Activated CD4-positive, alpha-beta T cell treated with anti-CD3 and anti-CD28 coated beads, Interleukin-2, amount 10 ng/mL, durations not matched to agents 7 days and 5 days (primary cell): ENCODE results near the gene PMPCA. TPM values are rescaled to one million over a fixed set of nuclear protein-coding genes. Genes with fewer than 3 reads are reported as not detected.

ENCODE experiments used
- CTCF ChIA-PET: fragments of 350-600 bp; sonication (Branson Sonifier 250); formaldehyde crosslinking; loops from one replicate; lab custom pipeline; 2021; ENCODE audit warnings: antibody characterized with exemption; lab: Charles Lee
- POLR2A ChIA-PET: fragments of 350-600 bp; sonication (Branson Sonifier 250); formaldehyde crosslinking; loops from one replicate; lab custom pipeline; 2021; ENCODE audit warnings: antibody characterized with exemption; lab: Charles Lee
- DNase-seq: peaks from one replicate; pipeline ENCODE4 v3.0.0-alpha.2; 2020
- H3K27ac Mint-ChIP-seq: one replicate; pipeline ENCODE4 v1.8.0; 2021; ENCODE audit warnings: mild to moderate bottlenecking, moderate library complexity, mixed read lengths
- H3K27me3 Mint-ChIP-seq: one replicate; pipeline ENCODE4 v1.8.0; 2021; ENCODE audit warnings: mixed read lengths
- H3K36me3 Mint-ChIP-seq: one replicate; pipeline ENCODE4 v1.8.0; 2021; ENCODE audit warnings: low read depth, mixed read lengths
- H3K4me1 Mint-ChIP-seq: one replicate; pipeline ENCODE4 v1.8.0; 2021; ENCODE audit warnings: mixed read lengths
- H3K4me3 Mint-ChIP-seq: one replicate; pipeline ENCODE4 v1.8.0; 2021; ENCODE audit warnings: mild to moderate bottlenecking, moderate library complexity, mixed read lengths
- H3K9me3 Mint-ChIP-seq: one replicate; pipeline ENCODE4 v1.8.0; 2021; ENCODE audit warnings: mixed read lengths
- total RNA-seq, 2 experiments: library from RNA; stranded (reverse); gene quantifications; one replicate each; pipeline ENCODE4 v1.2.3, GENCODE V29; 2021

PMPCA gene
- total RNA-seq, 2 experiments from 2014 or later = 52.9 to 58.8 TPM

DNA sequence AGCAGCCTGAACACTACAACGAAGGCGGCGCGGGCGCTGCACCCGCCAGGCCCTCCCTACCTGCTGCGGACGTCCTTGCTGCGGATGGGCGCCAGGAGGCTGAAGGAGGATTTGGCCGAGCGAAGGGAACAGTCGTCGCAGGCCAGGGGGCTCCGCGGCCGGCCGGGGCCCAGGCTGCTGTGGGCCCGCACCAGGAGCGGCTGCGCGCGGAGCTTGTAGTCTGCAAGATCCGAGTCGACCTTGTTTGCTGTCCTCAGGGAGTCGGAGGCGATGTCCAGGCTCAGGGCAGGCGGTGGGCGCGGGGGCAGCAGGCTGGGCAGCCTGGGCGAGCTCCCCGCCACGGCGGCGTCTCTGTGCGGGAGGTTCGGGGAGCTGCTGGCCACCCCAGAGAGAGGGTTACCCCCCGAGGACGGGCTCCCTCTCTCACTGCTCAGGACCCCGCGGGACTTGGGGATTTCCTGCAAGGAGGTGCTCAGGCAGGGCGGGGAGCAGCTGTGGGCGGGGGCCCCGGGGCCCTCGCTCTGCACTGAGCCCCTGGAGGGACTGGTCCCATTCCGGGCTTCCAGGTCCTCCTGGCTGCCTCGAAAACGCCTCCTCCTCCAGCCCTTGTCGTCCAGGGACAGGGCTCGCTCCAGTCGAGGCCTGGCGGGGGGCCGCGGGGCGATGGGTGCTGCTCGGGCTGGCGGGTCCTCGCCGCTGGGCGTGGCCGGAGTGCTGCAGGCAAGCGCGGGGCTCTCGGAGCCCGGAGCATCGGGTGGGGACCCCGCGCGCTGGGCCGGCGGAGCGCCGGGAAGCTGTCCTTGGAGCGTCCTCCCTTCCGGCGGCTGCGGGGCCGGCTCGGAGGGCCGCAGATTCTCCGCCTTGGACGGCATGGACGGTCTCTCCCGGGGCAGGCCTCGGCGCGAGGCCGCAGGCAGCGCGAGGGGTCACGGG is 28.4 kb downstream of the PMPCA start:
- Mint-ChIP-seq H3K27ac (peak overlapping the region; percentile 85), H3K9me3 (no peaks in the 10 kb centered on the region), H3K4me1 (peaks cover 26% of the 10 kb centered on the region), H3K4me3 (peak overlapping the region; percentile 82), H3K36me3 (peaks cover 13% of the 10 kb centered on the region), H3K27me3 (no peaks in the 10 kb centered on the region)
- ChIA-PET CTCF (interaction anchor here (0.7 to 0.8 kb wide), 2 partner anchors 15 to 32 kb away, joined by 3 read pairs; no protein-coding TSS in a partner anchor), POLR2A (no interaction called here)
- peak; percentile 59 for DNase-seq

- DNase-seq = peak; percentile 78
- H3K9me3 Mint-ChIP-seq = no peaks in the 10 kb centered on the region
- no peaks in the 10 kb centered on the region for H3K27me3 Mint-ChIP-seq
- peak within 1 kb of the TSS; percentile 19 for H3K27ac Mint-ChIP-seq
- ChIA-PET POLR2A (interaction anchor here (0.7 kb wide), 1 partner anchor 472 kb away, joined by 3 read pairs; no protein-coding TSS in a partner anchor), CTCF (interaction anchor here (0.9 to 1.3 kb wide), 3 partner anchors 19 to 48 kb away, joined by 3 read pairs; no protein-coding TSS in a partner anchor)
- peaks cover 17% of the 10 kb centered on the region for H3K36me3 Mint-ChIP-seq
- H3K4me1 Mint-ChIP-seq = peaks cover 26% of the 10 kb centered on the region
- H3K4me3 Mint-ChIP-seq = peak within 1 kb of the TSS; percentile 82
Measured at GRCh38 chr9:136439481-136440408, 29.3 kb downstream of the PMPCA start, which contains the start of gene INPP5E. Gene INPP5E, minus strand, starts transcription at chr9:136439845. Its CDS starts 426 bp downstream, at chr9:136439419.

- Mint-ChIP-seq H3K4me1 (peaks cover 24% of the 10 kb centered on the region), H3K36me3 (peaks cover 19% of the 10 kb centered on the region), H3K9me3 (no peaks in the 10 kb centered on the region), H3K27me3 (no peaks in the 10 kb centered on the region), H3K4me3 (no peak overlapping the region), H3K27ac (peak overlapping the region; percentile 4)
- POLR2A ChIA-PET = no interaction called here
- DNase-seq = no peak
- CTCF ChIA-PET = interaction anchor here (1.1 to 1.3 kb wide), 2 partner anchors 36 to 47 kb away, joined by 3 read pairs; no protein-coding TSS in a partner anchor
Measured at GRCh38 chr9:136441191-136441680, 30.8 kb downstream of the PMPCA start.

DNA sequence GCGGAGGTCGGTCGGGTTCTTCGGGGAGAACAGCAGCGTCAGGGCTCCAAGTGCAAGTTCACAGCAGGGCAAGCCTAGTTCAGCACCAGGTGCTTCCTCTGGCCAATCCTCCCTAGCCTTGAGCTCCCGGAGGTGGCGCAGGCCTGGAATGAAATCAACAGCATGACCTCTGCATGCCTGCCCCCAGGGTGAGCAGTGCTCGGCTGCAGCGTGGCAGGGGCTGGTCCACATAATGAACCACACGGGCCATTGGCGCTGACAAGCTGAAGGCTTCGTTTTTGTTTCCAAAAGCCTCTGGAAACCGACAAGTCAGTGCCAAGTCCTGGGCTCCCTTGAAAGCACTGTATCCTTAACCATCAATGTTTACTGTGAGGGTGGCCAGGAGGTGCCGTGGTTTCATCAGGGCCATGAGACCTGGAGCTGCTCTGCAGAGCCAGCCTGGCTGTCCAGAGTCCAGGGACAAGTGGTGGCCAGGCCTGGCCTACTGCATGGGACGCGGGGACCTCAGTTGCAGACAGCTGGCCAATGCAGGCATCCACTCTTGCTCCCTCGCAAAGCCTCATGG is 31.3 kb downstream of the PMPCA start:
- Mint-ChIP-seq H3K27ac (peak overlapping the region; percentile 4), H3K36me3 (peaks cover 22% of the 10 kb centered on the region), H3K4me3 (no peak overlapping the region), H3K27me3 (no peaks in the 10 kb centered on the region), H3K4me1 (peaks cover 20% of the 10 kb centered on the region), H3K9me3 (no peaks in the 10 kb centered on the region)
- CTCF ChIA-PET = no interaction called here
- DNase-seq = no peak
- POLR2A ChIA-PET = no interaction called here

DNA sequence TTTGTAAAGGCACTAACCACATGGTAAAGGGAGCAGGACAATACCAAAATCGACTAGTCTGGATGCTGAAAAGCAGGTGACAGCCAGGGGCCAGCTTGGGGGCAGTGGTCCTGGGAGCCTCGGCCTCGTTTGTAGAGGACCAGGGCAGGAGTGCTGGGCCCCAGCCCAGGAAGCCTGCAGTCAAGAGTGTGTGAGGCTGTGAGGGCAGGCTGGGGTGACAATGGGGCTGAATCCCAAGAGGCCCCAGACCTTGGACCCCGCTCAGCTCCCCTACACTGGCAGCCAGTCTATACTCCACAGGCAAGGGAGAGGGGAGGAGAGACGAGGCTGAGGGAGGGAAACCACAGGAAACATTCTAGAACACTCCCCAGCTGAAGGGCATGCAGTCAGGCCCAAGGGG is 31.8 kb downstream of the PMPCA start:
- Mint-ChIP-seq H3K9me3 (no peaks in the 10 kb centered on the region), H3K27me3 (no peaks in the 10 kb centered on the region), H3K27ac (no peak overlapping the region), H3K4me3 (no peak overlapping the region), H3K4me1 (peaks cover 15% of the 10 kb centered on the region), H3K36me3 (peaks cover 25% of the 10 kb centered on the region)
- DNase-seq = no peak
- CTCF ChIA-PET = interaction anchor here (1.1 to 1.4 kb wide), 2 partner anchors 18 to 42 kb away, joined by 3 to 4 read pairs; no protein-coding TSS in a partner anchor
- POLR2A ChIA-PET = no interaction called here

GRCh38 chr9:136443087-136443486 is 32.6 kb downstream of the PMPCA start:
- POLR2A ChIA-PET = no interaction called here

GRCh38 chr9:136443687-136444086 is 33.2 kb downstream of the PMPCA start:
- Mint-ChIP-seq H3K27ac (no peak overlapping the region), H3K36me3 (peaks cover 33% of the 10 kb centered on the region), H3K27me3 (no peaks in the 10 kb centered on the region), H3K4me3 (no peak overlapping the region), H3K9me3 (no peaks in the 10 kb centered on the region), H3K4me1 (peaks cover 4% of the 10 kb centered on the region)
- POLR2A ChIA-PET = no interaction called here
- no peak for DNase-seq
- CTCF ChIA-PET = interaction anchor here (1.3 to 2.6 kb wide), 3 partner anchors 8 to 43 kb away, joined by 3 to 8 read pairs (median 4); no protein-coding TSS in a partner anchor

More at GRCh38 chr9:136443087-136443486, 32.6 kb downstream of the PMPCA start:
- Mint-ChIP-seq H3K4me3 (no peak overlapping the region), H3K4me1 (peaks cover 8% of the 10 kb centered on the region), H3K9me3 (no peaks in the 10 kb centered on the region), H3K27me3 (no peaks in the 10 kb centered on the region), H3K36me3 (peaks cover 32% of the 10 kb centered on the region), H3K27ac (no peak overlapping the region)
- no peak for DNase-seq
- CTCF ChIA-PET = interaction anchor here (1.1 to 2.6 kb wide), 4 partner anchors 8 to 42 kb away, joined by 3 to 8 read pairs (median 4); no protein-coding TSS in a partner anchor

DNA sequence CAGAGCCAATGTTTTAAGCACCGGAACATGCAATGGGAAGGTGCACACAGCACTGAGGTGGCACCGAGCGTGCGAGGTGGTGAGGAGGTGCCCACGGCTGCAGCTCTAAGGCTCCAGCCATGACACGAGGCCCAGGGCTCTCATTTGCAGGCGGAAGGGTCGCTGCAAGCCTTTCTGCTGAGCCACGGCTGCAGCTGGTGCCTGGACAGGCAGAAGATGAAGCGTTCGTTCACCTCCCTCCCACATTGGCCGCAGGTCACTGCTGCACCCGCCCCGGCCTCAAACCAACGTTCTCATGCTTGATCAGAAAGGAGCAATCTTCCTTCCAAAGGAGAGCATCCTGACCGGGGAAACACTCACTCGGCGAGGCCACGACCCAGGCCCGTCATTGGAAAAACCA is 33.6 kb downstream of the PMPCA start:
- CTCF ChIA-PET = interaction anchor here (1.3 to 2.6 kb wide), 2 partner anchors 9 to 41 kb away, joined by 3 to 8 read pairs; no protein-coding TSS in a partner anchor
- no peak for DNase-seq
- Mint-ChIP-seq H3K27me3 (no peaks in the 10 kb centered on the region), H3K4me3 (no peak overlapping the region), H3K9me3 (no peaks in the 10 kb centered on the region), H3K27ac (no peak overlapping the region), H3K36me3 (peaks cover 33% of the 10 kb centered on the region), H3K4me1 (peaks cover 4% of the 10 kb centered on the region)
- POLR2A ChIA-PET = no interaction called here

DNA sequence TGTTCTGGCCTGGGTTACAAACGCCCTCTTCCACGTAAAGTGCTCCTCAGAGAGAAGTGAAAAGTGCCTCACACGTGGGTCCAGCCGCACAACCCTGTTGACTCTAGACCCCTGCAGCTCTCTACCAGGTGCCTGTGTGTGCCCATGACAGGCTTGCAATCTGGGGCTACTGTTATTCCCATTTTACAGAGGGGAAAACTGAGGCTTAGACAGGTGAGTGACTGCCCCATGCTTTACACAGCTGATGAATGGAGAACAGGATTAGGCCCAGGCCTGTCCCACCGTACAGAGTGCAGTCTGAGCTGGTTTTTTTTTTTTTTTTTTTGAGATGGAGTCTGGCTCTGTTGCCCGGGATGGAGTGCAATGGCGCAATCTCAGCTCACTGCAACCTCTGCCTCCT is 35.3 kb downstream of the PMPCA start:
- ChIA-PET CTCF (interaction anchor here (0.6 to 2.6 kb wide), 6 partner anchors 16 to 282 kb away, joined by 3 to 8 read pairs (median 3); no protein-coding TSS in a partner anchor), POLR2A (no interaction called here)
- H3K36me3 Mint-ChIP-seq = peaks cover 41% of the 10 kb centered on the region
- no peaks in the 10 kb centered on the region for H3K9me3 Mint-ChIP-seq
- H3K27me3 Mint-ChIP-seq = no peaks in the 10 kb centered on the region
- no peaks in the 10 kb centered on the region for H3K4me1 Mint-ChIP-seq
- H3K4me3 Mint-ChIP-seq = no peak overlapping the region
- H3K27ac Mint-ChIP-seq = no peak overlapping the region
- no peak for DNase-seq

DNA sequence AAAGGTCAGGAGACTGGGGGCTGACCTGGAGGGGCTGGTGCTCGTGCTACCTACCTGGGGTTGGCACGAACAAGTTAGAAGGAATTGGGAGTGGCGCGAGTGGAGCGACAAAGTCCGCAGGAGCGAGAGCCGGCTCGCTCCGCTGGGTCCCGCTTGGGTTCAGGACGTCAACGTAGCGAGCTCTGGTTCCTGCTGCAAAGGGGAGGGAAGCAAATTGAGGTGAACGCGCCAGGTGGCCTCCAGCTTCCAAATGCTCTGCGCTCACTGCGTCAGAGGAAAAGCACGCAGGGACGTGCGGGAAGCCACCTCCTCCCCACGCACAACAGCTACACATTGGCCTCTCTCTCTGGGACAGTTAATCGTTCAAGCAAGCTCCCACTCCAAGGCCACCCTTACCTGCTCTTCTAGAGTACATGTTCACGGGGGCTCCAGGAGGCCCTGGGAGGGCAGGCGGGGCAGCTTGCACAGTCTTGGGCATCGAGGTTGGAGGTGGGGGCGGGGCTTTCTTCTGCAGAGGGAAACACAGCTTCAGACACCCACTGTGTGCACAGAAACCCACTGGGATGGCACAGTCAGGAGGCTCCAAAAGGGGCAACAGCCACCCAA is 36.8 kb downstream of the PMPCA start:
- POLR2A ChIA-PET = no interaction called here
- Mint-ChIP-seq H3K27me3 (no peaks in the 10 kb centered on the region), H3K4me3 (no peak overlapping the region), H3K36me3 (peaks cover 46% of the 10 kb centered on the region), H3K9me3 (no peaks in the 10 kb centered on the region), H3K4me1 (no peaks in the 10 kb centered on the region), H3K27ac (no peak overlapping the region)
- CTCF ChIA-PET = no interaction called here
- DNase-seq = no peak

DNA sequence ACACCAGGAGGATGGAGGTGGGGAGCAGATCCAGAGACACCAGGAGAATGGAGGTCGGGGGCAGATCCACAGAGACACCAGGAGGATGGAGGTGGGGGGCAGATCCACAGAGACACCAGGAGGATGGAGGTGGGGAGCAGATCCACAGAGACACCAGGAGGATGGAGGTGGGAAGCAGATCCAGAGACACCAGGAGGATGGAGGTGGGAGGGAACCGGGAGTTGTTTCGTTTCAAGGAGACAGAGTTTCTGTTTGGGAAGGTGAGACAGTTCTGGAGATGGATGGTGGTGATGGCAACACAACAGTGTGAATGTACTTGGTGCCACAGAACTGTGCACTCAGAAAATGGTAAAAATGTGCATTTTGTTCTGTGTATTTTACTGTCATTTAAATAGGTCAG is 38.2 kb downstream of the PMPCA start:
- H3K27ac Mint-ChIP-seq = no peak overlapping the region
- ChIA-PET CTCF (interaction anchor here (1.4 kb wide), 1 partner anchor 24 kb away, joined by 3 read pairs; no protein-coding TSS in a partner anchor), POLR2A (no interaction called here)
- no peak for DNase-seq
- H3K27me3 Mint-ChIP-seq = no peaks in the 10 kb centered on the region
- no peak overlapping the region for H3K4me3 Mint-ChIP-seq
- no peaks in the 10 kb centered on the region for H3K9me3 Mint-ChIP-seq
- peaks cover 45% of the 10 kb centered on the region for H3K36me3 Mint-ChIP-seq
- H3K4me1 Mint-ChIP-seq = no peaks in the 10 kb centered on the region
